Mesenchymal stem cell (in vitro differentiated cells and primary cell): Measurements from ENCODE around the gene RHNO1.

ENCODE experiments used
- DNase-seq: peaks from one replicate; pipeline ENCODE4 v3.0.0-alpha.2; 2013
- H2AFZ ChIP-seq: one replicate; pipeline ENCODE4 v1.6.1; 2013; ENCODE audit warnings: low read depth, mild to moderate bottlenecking, control low read depth, inconsistent platforms, low read length, moderate library complexity
- H2AK5ac ChIP-seq: 2 replicates; pipeline ENCODE4 v1.6.1; 2013; ENCODE audit warnings: low read length, moderate library complexity, mild to moderate bottlenecking, inconsistent platforms; ENCODE audit not compliant: severe bottlenecking
- H2BK120ac ChIP-seq: one replicate; pipeline ENCODE4 v1.6.1; 2013; ENCODE audit warnings: low read depth, mild to moderate bottlenecking, inconsistent platforms, low read length, moderate library complexity
- H2BK12ac ChIP-seq, 2 experiments: one replicate each; pipeline ENCODE4 v1.6.1; 2013; ENCODE audit warnings: inconsistent platforms in 2 of 2, low read length in 2 of 2, mild to moderate bottlenecking in 2 of 2, moderate library complexity in 2 of 2, control low read depth in 1 of 2
- H2BK15ac ChIP-seq: one replicate; pipeline ENCODE4 v1.6.1; 2013; ENCODE audit warnings: mild to moderate bottlenecking, low read depth, inconsistent platforms; ENCODE audit not compliant: poor library complexity, severe bottlenecking
- H2BK5ac ChIP-seq: 2 replicates; pipeline ENCODE4 v1.6.1; 2013; ENCODE audit warnings: low read depth, mild to moderate bottlenecking, low read length, control low read depth, inconsistent platforms; ENCODE audit not compliant: poor library complexity, severe bottlenecking
- H3K14ac ChIP-seq, 2 experiments: one replicate each; pipeline ENCODE4 v1.6.1; 2013; ENCODE audit warnings: inconsistent platforms in 2 of 2, low read length in 2 of 2, control low read depth in 1 of 2, mild to moderate bottlenecking in 1 of 2, moderate library complexity in 1 of 2
- H3K18ac ChIP-seq, 2 experiments: one replicate each; pipeline ENCODE4 v1.6.1; 2013; ENCODE audit warnings: inconsistent platforms in 2 of 2, low read length in 2 of 2, control low read depth in 1 of 2, low read depth in 1 of 2, mild to moderate bottlenecking in 1 of 2
- H3K23ac ChIP-seq, 2 experiments: one replicate each; pipeline ENCODE4 v1.6.1; 2013; ENCODE audit warnings: inconsistent platforms in 2 of 2, low read length in 2 of 2, mild to moderate bottlenecking in 2 of 2, moderate library complexity in 2 of 2, control low read depth in 1 of 2
- H3K27ac ChIP-seq: 2 replicates; pipeline ENCODE4 v1.5.1; 2013; ENCODE audit warnings: mild to moderate bottlenecking, moderate library complexity, low read length, control low read depth, inconsistent platforms; ENCODE audit not compliant: poor library complexity, severe bottlenecking
- H3K27me3 ChIP-seq, 2 experiments: 2 replicates each; pipeline versions ENCODE4 v1.6.1 to v1.7.0; 2013; ENCODE audit warnings: low read length in 2 of 2, mild to moderate bottlenecking in 2 of 2, moderate library complexity in 2 of 2, control low read depth in 1 of 2, inconsistent platforms in 1 of 2; ENCODE audit not compliant: control insufficient read depth in 1 of 2, insufficient read depth in 1 of 2
- H3K36me3 ChIP-seq, 2 experiments: 2 replicates each; pipeline versions ENCODE4 v1.6.1 to v1.7.0; 2013; ENCODE audit warnings: low read length in 2 of 2, control low read depth in 1 of 2, inconsistent platforms in 1 of 2, low read depth in 1 of 2, mild to moderate bottlenecking in 1 of 2; ENCODE audit not compliant: insufficient read depth in 2 of 2, control insufficient read depth in 1 of 2
- H3K4ac ChIP-seq, 2 experiments: one replicate each; pipeline ENCODE4 v1.6.1; 2013; ENCODE audit warnings: inconsistent platforms in 2 of 2, low read length in 2 of 2, mild to moderate bottlenecking in 2 of 2, moderate library complexity in 2 of 2, control low read depth in 1 of 2, low read depth in 1 of 2
- H3K4me1 ChIP-seq: 2 replicates; pipeline ENCODE4 v1.6.1; 2013; ENCODE audit warnings: low read depth, low read length, control low read depth; ENCODE audit not compliant: control insufficient read depth, insufficient read depth
- H3K4me2 ChIP-seq: 2 replicates; pipeline ENCODE4 v1.6.1; 2013; ENCODE audit warnings: low read length, mild to moderate bottlenecking, inconsistent platforms; ENCODE audit not compliant: poor library complexity, severe bottlenecking
- H3K4me3 ChIP-seq, 2 experiments: 2 replicates each; pipeline versions ENCODE4 v1.5.1 to v1.7.0; 2013; ENCODE audit warnings: low read length in 2 of 2, mild to moderate bottlenecking in 2 of 2, control low read depth in 1 of 2, low read depth in 1 of 2; ENCODE audit not compliant: insufficient read depth in 1 of 2
- H3K79me1 ChIP-seq: replicated peaks from 2 replicates; pipeline ENCODE4 v1.6.1; 2013; ENCODE audit warnings: mild to moderate bottlenecking, control low read depth, low read length, inconsistent platforms; ENCODE audit not compliant: poor library complexity, severe bottlenecking
- H3K9ac ChIP-seq: 2 replicates; pipeline ENCODE4 v1.7.0; 2013; ENCODE audit warnings: mild to moderate bottlenecking, low read length, moderate library complexity
- H3K9me3 ChIP-seq: 2 replicates; pipeline ENCODE4 v1.7.0; 2013; ENCODE audit warnings: mild to moderate bottlenecking, low read length; ENCODE audit not compliant: control insufficient read depth
- H4K8ac ChIP-seq: one replicate; pipeline ENCODE4 v1.6.1; 2013; ENCODE audit warnings: inconsistent platforms, mild to moderate bottlenecking, low read length, moderate library complexity
- H4K91ac ChIP-seq: one replicate; pipeline ENCODE4 v1.6.1; 2013; ENCODE audit warnings: mild to moderate bottlenecking, low read length, inconsistent platforms
- WGBS: methylation state at CpG from one replicate; pipeline ENCODE4 v1.1.7; 2013; ENCODE audit warnings: mixed read lengths; 5-methylcytosine and 5-hydroxymethylcytosine counted together

RHNO1 gene

GRCh38 chr12:2893007-2893406, 16.0 kb downstream of the RHNO1 start:
- peak overlapping the region; percentile 42 for H3K4me2 ChIP-seq
- WGBS = 77% methylated on average over 7 of the region's 8 CpGs

GRCh38 chr12:2895051-2895451, 18.0 kb downstream of the RHNO1 start:
- Histone ChIP-seq H2AK5ac (no peak overlapping the region), H3K4me3 (peak overlapping the region in 1 of 2 experiments; percentile 10), H3K9ac (peak overlapping the region; percentile 60), H3K14ac (no peak overlapping the region), H3K4me2 (no peak overlapping the region), H3K27me3 (no peaks in the 10 kb centered on the region), H3K4ac (no peak overlapping the region), H2BK5ac (no peak overlapping the region), H4K91ac (no peak overlapping the region), H3K9me3 (no peaks in the 10 kb centered on the region), H2BK12ac (no peak overlapping the region), H3K18ac (no peak overlapping the region), H3K79me1 (peaks cover 9% of the 10 kb centered on the region), H3K4me1 (peaks cover 10% of the 10 kb centered on the region), H3K36me3 (peaks cover 2 to 8% of the 10 kb centered on the region in 2 experiments), H3K23ac (no peak overlapping the region), H3K27ac (no peak overlapping the region), H2BK15ac (no peak overlapping the region), H4K8ac (no peak overlapping the region), H2AFZ (no peak overlapping the region), H2BK120ac (no peak overlapping the region)
- 41% methylated on average over 2 of the region's 2 CpGs for WGBS
- no peak for DNase-seq

More at GRCh38 chr12:2893007-2893406, 16.0 kb downstream of the RHNO1 start:
- Histone ChIP-seq H3K79me1 (peaks cover 10% of the 10 kb centered on the region), H3K4me1 (peaks cover 8% of the 10 kb centered on the region), H2AK5ac (no peak overlapping the region), H2BK5ac (no peak overlapping the region), H3K4ac (no peak overlapping the region), H3K14ac (no peak overlapping the region), H2BK15ac (no peak overlapping the region), H2BK120ac (no peak overlapping the region), H4K91ac (no peak overlapping the region), H3K27me3 (no peaks in the 10 kb centered on the region), H2BK12ac (no peak overlapping the region), H3K4me3 (peak overlapping the region in 1 of 2 experiments; percentile 95), H3K27ac (peak overlapping the region; percentile 36), H3K23ac (no peak overlapping the region), H2AFZ (no peak overlapping the region), H3K9ac (peak overlapping the region; percentile 99), H4K8ac (no peak overlapping the region), H3K18ac (no peak overlapping the region), H3K36me3 (peaks cover 0 to 15% of the 10 kb centered on the region in 2 experiments), H3K9me3 (no peaks in the 10 kb centered on the region)
- DNase-seq = peak; percentile 84

GRCh38 chr12:2895511-2895910, 18.5 kb downstream of the RHNO1 start:
- H3K27ac ChIP-seq = no peak overlapping the region
- no peak overlapping the region for H3K4ac ChIP-seq
- peak overlapping the region in 1 of 2 experiments; percentile 10 for H3K4me3 ChIP-seq
- H2BK12ac ChIP-seq = no peak overlapping the region
- no peak overlapping the region for H2AK5ac ChIP-seq
- no peak overlapping the region for H4K91ac ChIP-seq
- H3K14ac ChIP-seq = no peak overlapping the region
- H3K4me1 ChIP-seq = peaks cover 7% of the 10 kb centered on the region
- H4K8ac ChIP-seq = no peak overlapping the region
- peaks cover 9% of the 10 kb centered on the region for H3K79me1 ChIP-seq
- no peak overlapping the region for H2BK5ac ChIP-seq
- H3K27me3 ChIP-seq = no peaks in the 10 kb centered on the region
- no peaks in the 10 kb centered on the region for H3K9me3 ChIP-seq
- H2AFZ ChIP-seq = no peak overlapping the region
- no peak overlapping the region for H2BK120ac ChIP-seq
- H3K4me2 ChIP-seq = no peak overlapping the region
- WGBS = 83% methylated on average over 1 of the region's 2 CpGs
- peak; percentile 51 for DNase-seq
- H3K23ac ChIP-seq = no peak overlapping the region
- H3K9ac ChIP-seq = peak overlapping the region; percentile 60
- no peak overlapping the region for H3K18ac ChIP-seq
- H3K36me3 ChIP-seq = peaks cover 2 to 8% of the 10 kb centered on the region in 2 experiments
- no peak overlapping the region for H2BK15ac ChIP-seq

GRCh38 chr12:2897418-2897817, 20.4 kb downstream of the RHNO1 start:
- no peak overlapping the region for H4K91ac ChIP-seq
- no peak overlapping the region for H2AFZ ChIP-seq
- no peak overlapping the region for H3K23ac ChIP-seq
- no peak overlapping the region for H2BK15ac ChIP-seq
- H3K27me3 ChIP-seq = no peaks in the 10 kb centered on the region
- H3K9ac ChIP-seq = no peak overlapping the region
- no peak overlapping the region for H3K4me3 ChIP-seq
- no peak overlapping the region for H4K8ac ChIP-seq
- no peak overlapping the region for H3K18ac ChIP-seq
- H3K4me1 ChIP-seq = peaks cover 6% of the 10 kb centered on the region
- H3K4ac ChIP-seq = no peak overlapping the region
- no peaks in the 10 kb centered on the region for H3K9me3 ChIP-seq
- no peak overlapping the region for H2BK12ac ChIP-seq
- H3K79me1 ChIP-seq = peaks cover 9% of the 10 kb centered on the region
- no peak overlapping the region for H2BK120ac ChIP-seq
- H3K14ac ChIP-seq = no peak overlapping the region
- H3K27ac ChIP-seq = no peak overlapping the region
- H2AK5ac ChIP-seq = no peak overlapping the region
- no peak overlapping the region for H3K4me2 ChIP-seq
- no peak overlapping the region for H2BK5ac ChIP-seq
- 96% methylated on average over 5 of the region's 5 CpGs for WGBS
- H3K36me3 ChIP-seq = peaks cover 2 to 8% of the 10 kb centered on the region in 2 experiments
- no peak for DNase-seq
